Aorta (tissue), 5 donors: ENCODE measurements around the gene TMEM114. TPM values are rescaled to one million over a fixed set of nuclear protein-coding genes. Genes with fewer than 3 reads are reported as not detected.

Experiments used
- ATAC-seq: fragments of 200-7000 bp; cut with Tn5 transposase; one replicate; pipeline ENCODE4 v1.9.1; 2022; ENCODE audit warnings: moderate library complexity; ENCODE audit not compliant: low FRiP score
- DNase-seq, 2 donors: peaks; one replicate each; pipeline ENCODE4 v3.0.0-alpha.2; 2020
- H3K27ac ChIP-seq, 2 donors: one replicate each; pipeline ENCODE4 v1.5.1; 2013; ENCODE audit warnings: low read length in 2 of 2, mild to moderate bottlenecking in 2 of 2, moderate library complexity in 2 of 2, control low read depth in 1 of 2, inconsistent platforms in 1 of 2, low read depth in 1 of 2
- H3K27me3 ChIP-seq, 2 donors: one replicate each; pipeline ENCODE4 v1.6.1; 2013; ENCODE audit warnings: control low read depth in 1 of 2, low read length in 1 of 2, mild to moderate bottlenecking in 1 of 2, moderate library complexity in 1 of 2; ENCODE audit not compliant: insufficient read depth in 2 of 2, control insufficient read depth in 1 of 2
- H3K36me3 ChIP-seq, 2 donors: one replicate each; pipeline ENCODE4 v1.6.1; 2013; ENCODE audit warnings: control low read depth in 1 of 2, low read length in 1 of 2, mild to moderate bottlenecking in 1 of 2; ENCODE audit not compliant: insufficient read depth in 2 of 2, control insufficient read depth in 1 of 2
- H3K4me1 ChIP-seq, 2 donors: one replicate each; pipeline ENCODE4 v1.6.1; 2013; ENCODE audit warnings: low read length in 2 of 2, control low read depth in 1 of 2, mild to moderate bottlenecking in 1 of 2, moderate library complexity in 1 of 2; ENCODE audit not compliant: insufficient read depth in 2 of 2, control insufficient read depth in 1 of 2
- H3K4me3 ChIP-seq, 2 donors: one replicate each; pipeline ENCODE4 v1.5.1; 2013; ENCODE audit warnings: low read length in 2 of 2, control low read depth in 1 of 2, mild to moderate bottlenecking in 1 of 2
- H3K9me3 ChIP-seq: one replicate; pipeline ENCODE4 v1.6.1; 2013; ENCODE audit warnings: mild to moderate bottlenecking, low read length; ENCODE audit not compliant: control insufficient read depth
- WGBS, 2 donors: extraction: QIAGEN DNeasy Blood & Tissue Kit; methylation state at CpG; one replicate each; pipeline ENCODE4 v1.1.7; 2013; 5-methylcytosine and 5-hydroxymethylcytosine counted together
- intact Hi-C, 2 donors: fragments of 100-400 bp; cut with DNase I; formaldehyde crosslinking; loops; one replicate each; pipeline versions ENCODE4 v1.14.2 to v1.15.0; 2022
- polyA plus RNA-seq, 2 donors: library from polyadenylated mRNA; stranded (reverse); fragments of 200-250 nt; gene quantifications; one replicate each; pipeline ENCODE4 v1.2.3, GENCODE V29; 2013
- total RNA-seq, 2 donors: library from RNA; stranded (reverse); fragmentation: NEBNext Ultra II Directional; extraction: Animal tissue kit (Norgen Biotek cat#: 25700); gene quantifications; one replicate each; pipeline ENCODE4 v1.2.1, GENCODE V29; 2021
- donor health status: healthy with polysubstance abuse.
- donor health status: Bipolar disorder and iron deficiency.
- donor health status: DM: no; HTN: no; CAD: no.
- donor health status: DM: no; HTN: no; CAD: no.
- donor health status: DM: yes; HTN: yes; CAD: no.

The TMEM114 gene
- total and polyA plus RNA-seq, 4 donors = not detected

DNA sequence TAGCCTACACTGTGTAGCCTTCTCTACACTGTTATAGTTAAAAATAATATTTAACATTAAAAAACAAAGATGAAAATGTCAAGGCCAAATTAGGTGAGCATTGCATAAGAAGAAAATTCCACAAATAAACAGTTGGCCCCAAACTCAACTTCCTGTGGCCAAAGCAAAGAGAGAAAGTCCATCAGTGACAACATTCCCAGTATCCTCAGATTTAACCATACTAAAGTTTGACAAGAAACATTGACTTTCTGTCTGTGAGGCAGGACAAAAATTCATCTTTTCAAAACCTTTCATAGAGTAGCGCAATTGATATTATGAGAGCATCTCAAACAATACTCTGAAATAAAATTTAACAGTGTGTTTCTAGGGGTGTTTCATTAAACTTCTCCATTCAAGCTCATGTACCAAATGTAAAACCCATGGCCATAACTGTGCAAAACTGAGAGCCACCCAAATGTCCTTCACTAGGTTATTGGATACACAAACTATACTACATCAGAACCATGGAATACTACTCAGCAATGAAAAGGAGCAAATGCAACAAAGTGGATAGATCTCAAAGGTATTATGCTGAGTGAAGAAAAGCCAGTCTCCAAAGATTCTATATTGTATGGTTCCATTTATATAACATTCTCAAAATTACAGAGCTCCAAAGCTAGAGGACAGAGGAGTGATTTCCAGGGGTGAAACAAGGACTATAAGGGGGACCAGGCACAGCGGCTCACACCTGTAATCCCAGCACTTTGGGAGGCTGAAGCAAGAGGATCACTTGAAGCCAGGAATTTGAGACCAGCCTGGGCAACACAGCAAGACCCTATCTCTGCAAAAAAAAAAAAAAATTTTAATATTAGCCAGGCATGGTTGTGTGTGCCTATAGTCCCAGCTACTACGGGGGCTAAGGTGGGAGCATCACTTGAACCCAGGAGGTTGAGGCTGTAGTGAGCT lies 38.7 kb downstream of the TMEM114 start:
- ATAC-seq (no peak), DNase-seq (no peak)
- intact Hi-C loops = no loop called here
- H3K4me1 ChIP-seq = no peaks in the 10 kb centered on the region
- H3K4me3 ChIP-seq = no peak overlapping the region
- H3K36me3 ChIP-seq = no peaks in the 10 kb centered on the region
- no peaks in the 10 kb centered on the region for H3K27me3 ChIP-seq
- peaks cover 1% of the 10 kb centered on the region for H3K9me3 ChIP-seq
- no peak overlapping the region for H3K27ac ChIP-seq
- 89 to 92% methylated on average over 3 of the region's 3 CpGs for WGBS, 2 donors

GRCh38 chr16:8550728-8551387 lies 39.5 kb downstream of the TMEM114 start:
- no peak for DNase-seq
- Histone ChIP-seq H3K36me3 (no peaks in the 10 kb centered on the region), H3K4me1 (no peaks in the 10 kb centered on the region), H3K4me3 (no peak overlapping the region), H3K27me3 (no peaks in the 10 kb centered on the region), H3K27ac (no peak overlapping the region), H3K9me3 (peaks cover 2% of the 10 kb centered on the region)
- no peak for ATAC-seq
- WGBS, 2 donors = 74 to 79% methylated on average over 9 of the region's 9 CpGs
- intact Hi-C loops = no loop called here

DNA sequence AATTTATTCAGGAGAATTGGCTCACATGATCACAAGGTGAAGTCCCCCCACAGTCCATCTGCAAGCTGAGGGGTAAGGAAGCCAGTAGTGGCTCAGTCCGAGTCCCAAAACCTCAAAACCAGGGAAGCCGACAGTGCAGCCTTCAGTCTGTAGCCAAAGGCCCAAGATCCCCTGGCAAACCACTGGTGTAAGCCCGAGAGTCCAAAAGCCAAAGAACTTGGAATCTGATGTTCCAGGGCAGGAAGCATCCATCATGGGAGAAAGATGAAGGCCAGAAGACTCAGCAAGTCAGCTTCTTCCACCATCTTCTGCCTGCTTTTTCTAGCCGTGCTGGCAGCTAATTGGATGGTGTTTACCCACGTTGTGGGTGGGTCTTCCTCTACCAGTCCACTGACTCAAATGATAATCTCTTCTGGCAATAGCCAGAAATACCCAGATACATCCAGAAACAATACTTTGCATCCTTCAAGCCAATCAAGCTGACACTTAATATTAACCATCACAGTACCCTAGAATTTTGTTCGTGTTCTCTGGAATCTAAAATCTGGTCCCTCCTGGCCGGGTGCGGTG lies 40.4 kb downstream of the TMEM114 start:
- no peaks in the 10 kb centered on the region for H3K4me1 ChIP-seq
- intact Hi-C loops = no loop called here
- ATAC-seq (no peak), DNase-seq (no peak)
- no peak overlapping the region for H3K4me3 ChIP-seq
- no peak overlapping the region for H3K27ac ChIP-seq
- no peaks in the 10 kb centered on the region for H3K36me3 ChIP-seq
- 71 to 76% methylated on average over 8 of the region's 8 CpGs for WGBS, 2 donors
- H3K27me3 ChIP-seq = no peaks in the 10 kb centered on the region
- peaks cover 2% of the 10 kb centered on the region for H3K9me3 ChIP-seq

GRCh38 chr16:8548166-8548565 lies 42.1 kb downstream of the TMEM114 start:
- no peak for DNase-seq
- no peak overlapping the region for H3K4me3 ChIP-seq
- WGBS, 2 donors = 37% methylated on average over 3 of the region's 3 CpGs
- peaks cover 2% of the 10 kb centered on the region for H3K9me3 ChIP-seq
- H3K4me1 ChIP-seq = no peaks in the 10 kb centered on the region
- no peaks in the 10 kb centered on the region for H3K36me3 ChIP-seq
- peaks cover 0 to 4% of the 10 kb centered on the region in 2 donors for H3K27me3 ChIP-seq
- no peak for ATAC-seq
- H3K27ac ChIP-seq = no peak overlapping the region
- intact Hi-C loops = no loop called here

DNA sequence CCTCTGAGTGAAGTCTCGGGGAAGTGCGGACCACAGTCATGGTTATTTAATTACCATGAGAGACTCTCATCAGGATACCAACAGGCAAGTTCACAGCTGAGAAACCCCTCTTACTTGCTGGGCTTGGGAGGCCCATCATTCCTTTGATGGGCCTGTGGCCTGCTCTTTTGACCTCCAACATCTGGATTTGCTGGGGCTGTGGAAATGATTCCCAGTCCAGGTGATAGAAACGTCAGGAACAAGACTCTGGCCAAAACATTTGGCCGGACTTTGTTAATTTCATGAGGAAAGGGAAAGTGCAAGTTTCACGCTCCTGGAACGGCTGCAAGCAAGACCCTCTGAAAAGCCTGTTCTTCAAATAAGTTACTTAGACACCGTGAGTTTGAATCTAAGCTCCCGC lies 42.5 kb downstream of the TMEM114 start:
- 48 to 59% methylated on average over 8 of the region's 8 CpGs for WGBS, 2 donors
- DNase-seq (no peak), ATAC-seq (no peak)
- no peak overlapping the region for H3K27ac ChIP-seq
- no peak overlapping the region for H3K4me3 ChIP-seq
- no peaks in the 10 kb centered on the region for H3K4me1 ChIP-seq
- peaks cover 0 to 4% of the 10 kb centered on the region in 2 donors for H3K27me3 ChIP-seq
- intact Hi-C loops = no loop called here
- peaks cover 2% of the 10 kb centered on the region for H3K9me3 ChIP-seq
- H3K36me3 ChIP-seq = no peaks in the 10 kb centered on the region

- no peaks in the 10 kb centered on the region for H3K36me3 ChIP-seq
- H3K4me3 ChIP-seq = no peak overlapping the region
- H3K4me1 ChIP-seq = no peaks in the 10 kb centered on the region
- H3K9me3 ChIP-seq = peaks cover 2% of the 10 kb centered on the region
- H3K27ac ChIP-seq = no peak overlapping the region
- peaks cover 0 to 4% of the 10 kb centered on the region in 2 donors for H3K27me3 ChIP-seq
- WGBS, 2 donors = 57 to 58% methylated on average over 5 of the region's 5 CpGs
- DNase-seq (no peak), ATAC-seq (no peak)
- intact Hi-C loops = no loop called here
These were observed 45.9 kb downstream of the TMEM114 start for GRCh38 chr16:8544406-8544805.

DNA sequence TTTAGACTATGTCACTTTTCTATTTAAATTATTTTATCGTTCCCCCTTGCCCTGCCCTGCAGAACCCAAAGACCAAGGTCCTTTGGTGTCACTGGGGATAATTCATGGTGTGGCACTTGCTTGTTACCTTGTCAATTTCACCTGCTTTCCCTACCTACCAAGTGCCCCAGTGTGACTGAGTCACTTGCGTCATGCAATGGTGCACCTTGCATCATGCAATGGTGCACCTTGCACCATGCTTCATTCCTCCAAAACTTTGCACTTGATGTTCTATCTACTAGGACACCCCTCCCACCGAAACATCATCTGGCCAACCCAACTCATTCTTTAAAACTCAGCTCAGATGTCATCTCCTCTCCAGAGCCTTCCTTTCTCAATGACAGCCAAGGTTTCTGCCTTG lies 47.1 kb downstream of the TMEM114 start:
- 64 to 87% methylated on average over 3 of the region's 3 CpGs for WGBS, 2 donors
- H3K27ac ChIP-seq = no peak overlapping the region
- peaks cover 4% of the 10 kb centered on the region for H3K9me3 ChIP-seq
- DNase-seq (no peak), ATAC-seq (no peak)
- no peaks in the 10 kb centered on the region for H3K4me1 ChIP-seq
- H3K27me3 ChIP-seq = peaks cover 0 to 4% of the 10 kb centered on the region in 2 donors
- no peak overlapping the region for H3K4me3 ChIP-seq
- H3K36me3 ChIP-seq = no peaks in the 10 kb centered on the region
- intact Hi-C loops = no loop called here

DNA sequence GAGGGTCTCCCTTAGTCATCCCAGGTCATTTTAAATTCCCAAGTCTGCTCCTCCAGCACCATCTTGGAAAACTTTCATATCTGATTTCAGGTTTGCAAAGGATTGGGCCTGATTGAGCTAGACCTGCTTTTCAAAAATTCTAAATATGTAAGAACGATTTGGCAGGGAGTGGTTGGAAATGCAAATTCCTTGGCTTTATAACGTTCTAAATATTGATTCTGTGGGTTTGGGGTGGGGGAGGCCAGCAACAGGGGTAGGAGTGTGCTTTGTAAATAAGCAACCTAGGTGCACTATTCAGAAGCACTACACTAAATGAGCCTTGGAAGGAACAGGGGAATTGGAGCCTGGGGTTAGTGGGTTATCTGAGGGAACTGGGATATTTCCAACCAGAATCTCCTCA lies 47.9 kb downstream of the TMEM114 start:
- no peak for ATAC-seq
- no peak overlapping the region for H3K27ac ChIP-seq
- H3K27me3 ChIP-seq = peaks cover 0 to 4% of the 10 kb centered on the region in 2 donors
- H3K9me3 ChIP-seq = peaks cover 4% of the 10 kb centered on the region
- DNase-seq = no peak
- intact Hi-C loops = no loop called here
- H3K4me3 ChIP-seq = no peak overlapping the region
- H3K36me3 ChIP-seq = no peaks in the 10 kb centered on the region
- H3K4me1 ChIP-seq = no peaks in the 10 kb centered on the region
- 23 to 28% methylated on average over 2 of the region's 2 CpGs for WGBS, 2 donors
